Stimulated activated CD8-positive, alpha-beta memory T cell treated with anti-CD3 and anti-CD28 coated beads, Interleukin-7, amount 100 ng/mL, for 1 hour (primary cell): Measurements from ENCODE around the gene HIRA.

Experiments used
- DNase-seq, 2 donors: peaks; one replicate each; pipeline ENCODE4 v3.0.0-alpha.2; 2020; ENCODE audit warnings: low read depth in 2 of 2

HIRA gene

GRCh38 chr22:19407649-19408606 lies 23.6 kb downstream of the HIRA start:
- DNase-seq = no peak

- DNase-seq = no peak
Observed at GRCh38 chr22:19406846-19407245, 24.7 kb downstream of the HIRA start.

GRCh38 chr22:19406281-19406811 lies 25.2 kb downstream of the HIRA start:
- DNase-seq = no peak

- no peak for DNase-seq
Observed at GRCh38 chr22:19405652-19406051, 25.9 kb downstream of the HIRA start.

GRCh38 chr22:19405133-19405532 lies 26.4 kb downstream of the HIRA start:
- DNase-seq = no peak

- DNase-seq = no peak
Observed at GRCh38 chr22:19404676-19405075, 26.9 kb downstream of the HIRA start.

- no peak for DNase-seq
Observed at GRCh38 chr22:19402642-19403191, 28.8 kb downstream of the HIRA start.

GRCh38 chr22:19401483-19401882 lies 30.1 kb downstream of the HIRA start:
- DNase-seq = no peak

- no peak for DNase-seq
Observed at GRCh38 chr22:19400881-19401280, 30.7 kb downstream of the HIRA start.

- DNase-seq = no peak
Observed at GRCh38 chr22:19398652-19399051, 32.9 kb downstream of the HIRA start.

- no peak for DNase-seq
Observed at GRCh38 chr22:19398206-19398605, 33.3 kb downstream of the HIRA start.

GRCh38 chr22:19397734-19398104 lies 33.8 kb downstream of the HIRA start:
- no peak for DNase-seq

- DNase-seq = no peak
Observed at GRCh38 chr22:19396934-19397733, 34.4 kb downstream of the HIRA start.

- DNase-seq = no peak
Observed at GRCh38 chr22:19396561-19396933, 35.0 kb downstream of the HIRA start.

- DNase-seq = no peak
Observed at GRCh38 chr22:19395276-19395675, 36.3 kb downstream of the HIRA start.

- DNase-seq = no peak
Observed at GRCh38 chr22:19394274-19395050, 37.1 kb downstream of the HIRA start.

- no peak for DNase-seq
Observed at GRCh38 chr22:19393704-19394103, 37.8 kb downstream of the HIRA start.

- no peak for DNase-seq
Observed at GRCh38 chr22:19387575-19387974, 44.0 kb downstream of the HIRA start.

- DNase-seq = no peak
Observed at GRCh38 chr22:19387038-19387437, 44.5 kb downstream of the HIRA start.

GRCh38 chr22:19386248-19386647 lies 45.3 kb downstream of the HIRA start:
- DNase-seq = no peak

GRCh38 chr22:19385221-19385906 lies 46.2 kb downstream of the HIRA start:
- DNase-seq = no peak
